H9 (cell line): ENCODE results near the gene GIPC2. TPM values are rescaled to one million over a fixed set of nuclear protein-coding genes. Genes with fewer than 3 reads are reported as not detected.
A peak's percentile ranks its signal among the peaks of the same experiment; 100 is the strongest.

Experiments used
- DNase-seq: peaks from one replicate; pipeline ENCODE4 v3.0.0-alpha.2; 2017
- H2AFZ ChIP-seq: one replicate; pipeline ENCODE4 v1.6.1; 2013; ENCODE audit warnings: mild to moderate bottlenecking, low read length, control low read depth, moderate library complexity
- H2AK5ac ChIP-seq: 2 replicates; pipeline ENCODE4 v1.6.1; 2013; ENCODE audit warnings: low read length, control low read depth, mixed read lengths; ENCODE audit not compliant: insufficient read length
- H2BK120ac ChIP-seq: one replicate; pipeline ENCODE4 v1.6.1; 2013; ENCODE audit warnings: low read depth, mild to moderate bottlenecking, low read length, control low read depth, inconsistent platforms; ENCODE audit not compliant: poor library complexity, severe bottlenecking
- H2BK12ac ChIP-seq: 2 replicates; pipeline ENCODE4 v1.6.1; 2013; ENCODE audit warnings: low read length, control low read depth, mixed read lengths, low read depth; ENCODE audit not compliant: insufficient read length
- H2BK15ac ChIP-seq: 2 replicates; pipeline ENCODE4 v1.6.1; 2013; ENCODE audit warnings: low read depth, low read length, control low read depth
- H2BK20ac ChIP-seq: one replicate; pipeline ENCODE4 v1.6.1; 2013; ENCODE audit warnings: low read depth, mild to moderate bottlenecking, low read length, control low read depth, inconsistent platforms; ENCODE audit not compliant: poor library complexity, severe bottlenecking
- H2BK5ac ChIP-seq: 2 replicates; pipeline ENCODE4 v1.6.1; 2013; ENCODE audit warnings: low read length, control low read depth, mixed read lengths; ENCODE audit not compliant: insufficient read length
- H3K14ac ChIP-seq: 2 replicates; pipeline ENCODE4 v1.6.1; 2013; ENCODE audit warnings: low read length, control low read depth; ENCODE audit not compliant: insufficient read depth
- H3K18ac ChIP-seq: 2 replicates; pipeline ENCODE4 v1.6.1; 2013; ENCODE audit warnings: low read depth, mild to moderate bottlenecking, mixed read lengths, low read length, control low read depth; ENCODE audit not compliant: insufficient read length
- H3K23ac ChIP-seq: 2 replicates; pipeline ENCODE4 v1.6.1; 2013; ENCODE audit warnings: low read length, control low read depth, mixed read lengths, low read depth; ENCODE audit not compliant: insufficient read length
- H3K23me2 ChIP-seq: 2 replicates; pipeline ENCODE4 v1.6.1; 2013; ENCODE audit warnings: low read depth, mild to moderate bottlenecking, mixed read lengths, low read length, control low read depth; ENCODE audit not compliant: insufficient read length, poor library complexity, severe bottlenecking
- H3K27ac ChIP-seq: 2 replicates; pipeline ENCODE4 v1.5.1; 2013; ENCODE audit warnings: low read length, control low read depth, mixed read lengths, low read depth; ENCODE audit not compliant: insufficient read length
- H3K27me3 ChIP-seq: 2 replicates; pipeline ENCODE4 v1.6.1; 2013; ENCODE audit warnings: low read length, control low read depth, inconsistent platforms; ENCODE audit not compliant: insufficient read depth
- H3K4ac ChIP-seq: 2 replicates; pipeline ENCODE4 v1.6.1; 2013; ENCODE audit warnings: low read depth, mild to moderate bottlenecking, control low read depth, inconsistent platforms, low read length, moderate library complexity
- H3K4me1 ChIP-seq: 2 replicates; pipeline ENCODE4 v1.6.1; 2013; ENCODE audit warnings: low read length, control low read depth, inconsistent platforms; ENCODE audit not compliant: insufficient read depth
- H3K4me2 ChIP-seq: 2 replicates; pipeline ENCODE4 v1.6.1; 2013; ENCODE audit warnings: low read length, control low read depth, mixed read lengths; ENCODE audit not compliant: insufficient read length, insufficient read depth
- H3K56ac ChIP-seq: 2 replicates; pipeline ENCODE4 v1.6.1; 2013; ENCODE audit warnings: low read depth, mild to moderate bottlenecking, mixed read lengths, low read length, control low read depth; ENCODE audit not compliant: insufficient read length
- H3K79me1 ChIP-seq: 2 replicates; pipeline ENCODE4 v1.6.1; 2013; ENCODE audit warnings: low read depth, mild to moderate bottlenecking, moderate library complexity, low read length, control low read depth, inconsistent platforms; ENCODE audit not compliant: insufficient read depth, poor library complexity, severe bottlenecking
- H3K79me2 ChIP-seq: 2 replicates; pipeline ENCODE4 v1.6.1; 2013; ENCODE audit warnings: low read length, control low read depth, inconsistent platforms; ENCODE audit not compliant: insufficient read depth
- H3K9ac ChIP-seq: 2 replicates; pipeline ENCODE4 v1.6.1; 2013; ENCODE audit warnings: low read length, control low read depth, mixed read lengths; ENCODE audit not compliant: insufficient read length; ENCODE audit errors: extremely low read depth
- H3K9me3 ChIP-seq: one replicate; pipeline ENCODE4 v1.6.1; 2013; ENCODE audit warnings: low read depth, low read length, inconsistent platforms; ENCODE audit not compliant: control insufficient read depth
- H3T11ph ChIP-seq: one replicate; pipeline ENCODE4 v1.6.1; 2013; ENCODE audit warnings: mild to moderate bottlenecking, low read length, control low read depth, inconsistent platforms
- H4K20me1 ChIP-seq: one replicate; pipeline ENCODE4 v1.6.1; 2013; ENCODE audit not compliant: control insufficient read depth, insufficient read length, insufficient read depth
- H4K5ac ChIP-seq: 2 replicates; pipeline ENCODE4 v1.6.1; 2013; ENCODE audit warnings: low read depth, mild to moderate bottlenecking, mixed read lengths, low read length, control low read depth; ENCODE audit not compliant: insufficient read length
- H4K8ac ChIP-seq: replicated peaks from 2 replicates; pipeline ENCODE4 v1.6.1; 2013; ENCODE audit warnings: low read length, control low read depth, mixed read lengths, low read depth; ENCODE audit not compliant: insufficient read length
- H4K91ac ChIP-seq: 2 replicates; pipeline ENCODE4 v1.6.1; 2013; ENCODE audit warnings: low read depth, mild to moderate bottlenecking, moderate library complexity, mixed read lengths, low read length, control low read depth; ENCODE audit not compliant: insufficient read length
- H3K27ac Mint-ChIP-seq, 3 experiments: 2 replicates in 2 of 3; 3 replicates in 1 of 3; pipeline ENCODE4 v1.8.0; 2020 to 2021; ENCODE audit warnings: mixed read lengths in 3 of 3, mild to moderate bottlenecking in 1 of 3, moderate library complexity in 1 of 3
- H3K27me3 Mint-ChIP-seq: 2 replicates; pipeline ENCODE4 v1.8.0; 2021; ENCODE audit warnings: low read depth, mild to moderate bottlenecking, moderate library complexity, mixed read lengths
- H3K36me3 Mint-ChIP-seq, 3 experiments: 2 replicates in 2 of 3; 3 replicates in 1 of 3; pipeline ENCODE4 v1.8.0; 2020 to 2021; ENCODE audit warnings: low read depth in 3 of 3, mixed read lengths in 3 of 3; ENCODE audit not compliant: insufficient read depth in 1 of 3
- H3K4me1 Mint-ChIP-seq, 2 experiments: 2 replicates each; pipeline ENCODE4 v1.8.0; 2020; ENCODE audit warnings: mixed read lengths in 2 of 2
- H3K4me3 Mint-ChIP-seq, 2 experiments: 2 replicates in 1 of 2; 3 replicates in 1 of 2; pipeline ENCODE4 v1.8.0; 2020 to 2021; ENCODE audit warnings: mild to moderate bottlenecking in 2 of 2, mixed read lengths in 2 of 2, moderate library complexity in 1 of 2
- H3K9me3 Mint-ChIP-seq, 2 experiments: 2 replicates in 1 of 2; 3 replicates in 1 of 2; pipeline ENCODE4 v1.8.0; 2020; ENCODE audit warnings: mild to moderate bottlenecking in 2 of 2, mixed read lengths in 2 of 2, moderate library complexity in 1 of 2
- WGBS: extraction: QIAGEN DNeasy Blood & Tissue Kit; methylation state at CpG from one replicate; pipeline ENCODE4 v1.1.7; 2013; ENCODE audit warnings: missing lambda C conversion rate, low lambda C conversion rate, mixed read lengths; ENCODE audit not compliant: insufficient read length; ENCODE audit errors: extremely low coverage; 5-methylcytosine and 5-hydroxymethylcytosine counted together
- total RNA-seq: library from RNA; stranded (reverse); gene quantifications from 2 replicates; pipeline ENCODE4 v1.2.1, GENCODE V29; 2021
- TF ChIP-seq, protein P1 (sequence below): fragments of 200-600 bp; sonication (generic); conservative IDR thresholded peaks from 3 replicates; pipeline ENCODE4 v1.8.0; 2021; ENCODE audit warnings: antibody characterized with exemption, mild to moderate bottlenecking

GIPC2 gene
- total RNA-seq, 1 experiment from 2014 or later: 0.85 TPM

DNA sequence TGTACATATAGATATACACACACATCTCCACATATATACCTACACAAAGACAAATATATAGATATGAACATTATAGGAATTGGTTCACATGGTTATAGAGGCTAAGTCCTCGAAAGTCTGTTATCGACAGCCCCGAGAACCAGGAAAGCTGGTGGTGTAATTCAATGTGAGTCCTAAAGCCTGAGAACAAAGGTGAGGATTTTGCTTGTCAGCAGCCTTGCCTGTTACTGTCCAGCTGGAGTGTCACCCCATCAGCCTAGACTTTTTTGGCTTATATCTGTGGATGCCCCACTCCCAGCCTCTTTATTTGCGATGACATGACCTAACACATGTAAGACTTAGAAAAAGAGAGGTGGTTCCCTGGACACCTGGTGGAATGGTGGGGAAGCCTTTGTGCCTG, 97.0 kb downstream of the GIPC2 start:
- Histone ChIP-seq H4K20me1 (no peaks in the 10 kb centered on the region), H3K14ac (no peak overlapping the region; the same call in 1 of the 2 replicates), H3K4me1 (no peaks in the 10 kb centered on the region), H3K27ac (no peak overlapping the region), H4K8ac (no peak overlapping the region), H2BK12ac (no peak overlapping the region), H3K9me3 (no peaks in the 10 kb centered on the region), H3K23me2 (no peaks in the 10 kb centered on the region), H2AK5ac (no peak overlapping the region), H3K79me2 (no peaks in the 10 kb centered on the region), H2BK15ac (no peak overlapping the region), H3K9ac (no peak overlapping the region), H2BK5ac (no peak overlapping the region), H3T11ph (no peak overlapping the region), H2AFZ (no peak overlapping the region), H2BK120ac (no peak overlapping the region), H4K5ac (no peak overlapping the region), H3K23ac (no peak overlapping the region), H4K91ac (no peak overlapping the region), H3K4me2 (no peak overlapping the region), H3K18ac (no peak overlapping the region), H3K4ac (no peak overlapping the region), H2BK20ac (peak overlapping the region; percentile 45), H3K79me1 (no peaks in the 10 kb centered on the region), H3K27me3 (no peaks in the 10 kb centered on the region), H3K56ac (no peak overlapping the region)
- no peak for DNase-seq
- Mint-ChIP-seq H3K9me3 (no peaks in the 10 kb centered on the region), H3K27me3 (peaks cover 10% of the 10 kb centered on the region), H3K4me1 (no peaks in the 10 kb centered on the region), H3K27ac (no peak overlapping the region), H3K36me3 (no peaks in the 10 kb centered on the region), H3K4me3 (no peak overlapping the region)
- WGBS: no CpG with 5 or more reads among the region's 4 CpGs
- TF ChIP-seq, protein P1, sequence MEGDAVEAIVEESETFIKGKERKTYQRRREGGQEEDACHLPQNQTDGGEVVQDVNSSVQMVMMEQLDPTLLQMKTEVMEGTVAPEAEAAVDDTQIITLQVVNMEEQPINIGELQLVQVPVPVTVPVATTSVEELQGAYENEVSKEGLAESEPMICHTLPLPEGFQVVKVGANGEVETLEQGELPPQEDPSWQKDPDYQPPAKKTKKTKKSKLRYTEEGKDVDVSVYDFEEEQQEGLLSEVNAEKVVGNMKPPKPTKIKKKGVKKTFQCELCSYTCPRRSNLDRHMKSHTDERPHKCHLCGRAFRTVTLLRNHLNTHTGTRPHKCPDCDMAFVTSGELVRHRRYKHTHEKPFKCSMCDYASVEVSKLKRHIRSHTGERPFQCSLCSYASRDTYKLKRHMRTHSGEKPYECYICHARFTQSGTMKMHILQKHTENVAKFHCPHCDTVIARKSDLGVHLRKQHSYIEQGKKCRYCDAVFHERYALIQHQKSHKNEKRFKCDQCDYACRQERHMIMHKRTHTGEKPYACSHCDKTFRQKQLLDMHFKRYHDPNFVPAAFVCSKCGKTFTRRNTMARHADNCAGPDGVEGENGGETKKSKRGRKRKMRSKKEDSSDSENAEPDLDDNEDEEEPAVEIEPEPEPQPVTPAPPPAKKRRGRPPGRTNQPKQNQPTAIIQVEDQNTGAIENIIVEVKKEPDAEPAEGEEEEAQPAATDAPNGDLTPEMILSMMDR: no peak
